ENCODE measurements around the gene COMMD10. TPM values are rescaled to one million over a fixed set of nuclear protein-coding genes. Genes with fewer than 3 reads are reported as not detected.

The COMMD10 gene
- total and polyA plus RNA-seq, 4 experiments from 2014 or later = 31.4 to 54.3 (median 35.2) TPM

- H3K9me3 Mint-ChIP-seq = peaks cover 4 to 30% (median 14%) of the 10 kb centered on the region in 8 donors
- no peak for DNase-seq
- no peak overlapping the region for H3K27ac Mint-ChIP-seq
- intact Hi-C loops (cut with micrococcal nuclease) = no loop called here
- Histone ChIP-seq H3K27ac (ENCODE audit: low read depth, low read length) (no peak overlapping the region), H3K4me3 (ENCODE audit: low read length in 2 of 2) (no peak overlapping the region), H3K27me3 (ENCODE audit: insufficient read depth, low read length) (no peaks in the 10 kb centered on the region), H3K4me1 (ENCODE audit: insufficient read depth, low read length) (no peaks in the 10 kb centered on the region), H3K36me3 (ENCODE audit: insufficient read depth, low read length) (no peaks in the 10 kb centered on the region), H3K9me3 (ENCODE audit: control insufficient read depth in 1 of 2, low read length in 2 of 2) (no peaks in the 10 kb centered on the region)
- POLR2A ChIA-PET (ENCODE audit: partially characterized antibody) = no interaction called here
- CTCF ChIA-PET (ENCODE audit: partially characterized antibody) = no interaction called here
- no peaks in the 10 kb centered on the region for H3K4me1 Mint-ChIP-seq
- H3K36me3 Mint-ChIP-seq = peaks cover 49 to 58% of the 10 kb centered on the region in 2 donors
- H3K4me3 Mint-ChIP-seq = no peak overlapping the region
- H3K27me3 Mint-ChIP-seq = no peaks in the 10 kb centered on the region
Measured at GRCh38 chr5:116265471-116265870, 180.6 kb downstream of the COMMD10 start.

GRCh38 chr5:116271446-116272025 lies 186.7 kb downstream of the COMMD10 start:
- ChIA-PET POLR2A (ENCODE audit: partially characterized antibody) (no interaction called here), CTCF (ENCODE audit: partially characterized antibody) (no interaction called here)
- no peak for DNase-seq
- Mint-ChIP-seq H3K4me3 (no peak overlapping the region), H3K27me3 (no peaks in the 10 kb centered on the region), H3K4me1 (no peaks in the 10 kb centered on the region), H3K9me3 (peaks cover 2 to 39% (median 27%) of the 10 kb centered on the region in 8 donors), H3K36me3 (peaks cover 39 to 52% of the 10 kb centered on the region in 2 donors), H3K27ac (peak overlapping the region in 1 of 7 donors; percentile 68)
- no peaks in the 10 kb centered on the region for H3K36me3 ChIP-seq (ENCODE audit: insufficient read depth, low read length)
- H3K9me3 ChIP-seq (ENCODE audit: control insufficient read depth in 1 of 2, low read length in 2 of 2) = no peaks in the 10 kb centered on the region
- no peaks in the 10 kb centered on the region for H3K4me1 ChIP-seq (ENCODE audit: insufficient read depth, low read length)
- H3K27me3 ChIP-seq (ENCODE audit: insufficient read depth, low read length) = no peaks in the 10 kb centered on the region
- H3K27ac ChIP-seq (ENCODE audit: low read depth, low read length) = no peak overlapping the region
- intact Hi-C loops (cut with micrococcal nuclease) = no loop called here
- H3K4me3 ChIP-seq (ENCODE audit: low read length in 2 of 2) = no peak overlapping the region

- no peak for DNase-seq
- no peaks in the 10 kb centered on the region for H3K4me1 ChIP-seq (ENCODE audit: insufficient read depth, low read length)
- CTCF ChIA-PET (ENCODE audit: partially characterized antibody) = no interaction called here
- no peak overlapping the region for H3K27ac ChIP-seq (ENCODE audit: low read depth, low read length)
- no peak overlapping the region for H3K4me3 ChIP-seq (ENCODE audit: low read length in 2 of 2)
- Mint-ChIP-seq H3K4me1 (no peaks in the 10 kb centered on the region), H3K9me3 (peaks cover 2 to 47% (median 29%) of the 10 kb centered on the region in 8 donors), H3K36me3 (peaks cover 39 to 47% of the 10 kb centered on the region in 2 donors), H3K27me3 (no peaks in the 10 kb centered on the region), H3K27ac (no peak overlapping the region), H3K4me3 (no peak overlapping the region)
- peaks cover 0 to 5% of the 10 kb centered on the region in 2 donors for H3K9me3 ChIP-seq (ENCODE audit: control insufficient read depth in 1 of 2, low read length in 2 of 2)
- intact Hi-C loops (cut with micrococcal nuclease) = no loop called here
- H3K36me3 ChIP-seq (ENCODE audit: insufficient read depth, low read length) = no peaks in the 10 kb centered on the region
- no peaks in the 10 kb centered on the region for H3K27me3 ChIP-seq (ENCODE audit: insufficient read depth, low read length)
- POLR2A ChIA-PET (ENCODE audit: partially characterized antibody) = no interaction called here
Measured at GRCh38 chr5:116272281-116272941, 187.6 kb downstream of the COMMD10 start.

- CTCF ChIA-PET (ENCODE audit: partially characterized antibody) = no interaction called here
- POLR2A ChIA-PET (ENCODE audit: partially characterized antibody) = no interaction called here
- Histone ChIP-seq H3K4me1 (ENCODE audit: insufficient read depth, low read length) (no peaks in the 10 kb centered on the region), H3K36me3 (ENCODE audit: insufficient read depth, low read length) (no peaks in the 10 kb centered on the region), H3K9me3 (ENCODE audit: control insufficient read depth in 1 of 2, low read length in 2 of 2) (peaks cover 0 to 5% of the 10 kb centered on the region in 2 donors), H3K4me3 (ENCODE audit: low read length in 2 of 2) (no peak overlapping the region), H3K27me3 (ENCODE audit: insufficient read depth, low read length) (no peaks in the 10 kb centered on the region), H3K27ac (ENCODE audit: low read depth, low read length) (no peak overlapping the region)
- DNase-seq = no peak
- Mint-ChIP-seq H3K27me3 (no peaks in the 10 kb centered on the region), H3K4me1 (no peaks in the 10 kb centered on the region), H3K36me3 (peaks cover 43 to 49% of the 10 kb centered on the region in 2 donors), H3K4me3 (no peak overlapping the region), H3K27ac (no peak overlapping the region), H3K9me3 (peaks cover 2 to 55% (median 33%) of the 10 kb centered on the region in 8 donors)
- intact Hi-C loops (cut with micrococcal nuclease) = no loop called here
Measured at GRCh38 chr5:116273448-116274242, 188.8 kb downstream of the COMMD10 start.

GRCh38 chr5:116274251-116274650 lies 189.4 kb downstream of the COMMD10 start:
- H3K9me3 Mint-ChIP-seq = peaks cover 2 to 54% (median 33%) of the 10 kb centered on the region in 8 donors

GRCh38 chr5:116275282-116275681 lies 190.5 kb downstream of the COMMD10 start:
- no peaks in the 10 kb centered on the region for H3K4me1 ChIP-seq (ENCODE audit: insufficient read depth, low read length)
- Mint-ChIP-seq H3K9me3 (peaks cover 2 to 48% (median 33%) of the 10 kb centered on the region in 8 donors), H3K27ac (no peak overlapping the region), H3K4me1 (peaks cover 7 to 10% (median 8%) of the 10 kb centered on the region in 4 donors), H3K36me3 (peaks cover 46 to 49% of the 10 kb centered on the region in 2 donors), H3K27me3 (no peaks in the 10 kb centered on the region), H3K4me3 (no peak overlapping the region)
- DNase-seq = no peak
- no peak overlapping the region for H3K4me3 ChIP-seq (ENCODE audit: low read length in 2 of 2)
- peaks cover 0 to 5% of the 10 kb centered on the region in 2 donors for H3K9me3 ChIP-seq (ENCODE audit: control insufficient read depth in 1 of 2, low read length in 2 of 2)
- intact Hi-C loops (cut with micrococcal nuclease) = no loop called here
- ChIA-PET POLR2A (ENCODE audit: partially characterized antibody) (no interaction called here), CTCF (ENCODE audit: partially characterized antibody) (no interaction called here)
- no peaks in the 10 kb centered on the region for H3K27me3 ChIP-seq (ENCODE audit: insufficient read depth, low read length)
- no peak overlapping the region for H3K27ac ChIP-seq (ENCODE audit: low read depth, low read length)
- H3K36me3 ChIP-seq (ENCODE audit: insufficient read depth, low read length) = no peaks in the 10 kb centered on the region

More at GRCh38 chr5:116274251-116274650, 189.4 kb downstream of the COMMD10 start:
- H3K27ac ChIP-seq (ENCODE audit: low read depth, low read length) = no peak overlapping the region
- DNase-seq = no peak
- intact Hi-C loops (cut with micrococcal nuclease) = no loop called here
- peaks cover 0 to 5% of the 10 kb centered on the region in 2 donors for H3K9me3 ChIP-seq (ENCODE audit: control insufficient read depth in 1 of 2, low read length in 2 of 2)
- H3K36me3 ChIP-seq (ENCODE audit: insufficient read depth, low read length) = no peaks in the 10 kb centered on the region
- H3K4me3 ChIP-seq (ENCODE audit: low read length in 2 of 2) = no peak overlapping the region
- no peak overlapping the region for H3K4me3 Mint-ChIP-seq
- H3K27ac Mint-ChIP-seq = no peak overlapping the region
- no peaks in the 10 kb centered on the region for H3K27me3 ChIP-seq (ENCODE audit: insufficient read depth, low read length)
- H3K4me1 Mint-ChIP-seq = peaks cover 0 to 3% (median 2%) of the 10 kb centered on the region in 4 donors
- POLR2A ChIA-PET (ENCODE audit: partially characterized antibody) = no interaction called here
- no peaks in the 10 kb centered on the region for H3K27me3 Mint-ChIP-seq
- peaks cover 45 to 53% of the 10 kb centered on the region in 2 donors for H3K36me3 Mint-ChIP-seq
- H3K4me1 ChIP-seq (ENCODE audit: insufficient read depth, low read length) = no peaks in the 10 kb centered on the region
- CTCF ChIA-PET (ENCODE audit: partially characterized antibody) = no interaction called here

- no peak overlapping the region for H3K4me3 ChIP-seq (ENCODE audit: low read length in 2 of 2)
- H3K4me1 Mint-ChIP-seq = peaks cover 16 to 27% (median 21%) of the 10 kb centered on the region in 4 donors
- no peaks in the 10 kb centered on the region for H3K36me3 ChIP-seq (ENCODE audit: insufficient read depth, low read length)
- no peak for DNase-seq
- H3K4me1 ChIP-seq (ENCODE audit: insufficient read depth, low read length) = peaks cover 8% of the 10 kb centered on the region
- no peak overlapping the region for H3K27ac Mint-ChIP-seq
- H3K27ac ChIP-seq (ENCODE audit: low read depth, low read length) = no peak overlapping the region
- CTCF ChIA-PET (ENCODE audit: partially characterized antibody) = no interaction called here
- H3K9me3 ChIP-seq (ENCODE audit: control insufficient read depth in 1 of 2, low read length in 2 of 2) = peaks cover 0 to 5% of the 10 kb centered on the region in 2 donors
- intact Hi-C loops (cut with micrococcal nuclease) = no loop called here
- H3K27me3 ChIP-seq (ENCODE audit: insufficient read depth, low read length) = no peaks in the 10 kb centered on the region
- H3K4me3 Mint-ChIP-seq = no peak overlapping the region
- H3K36me3 Mint-ChIP-seq = peaks cover 41 to 42% of the 10 kb centered on the region in 2 donors
- no peaks in the 10 kb centered on the region for H3K27me3 Mint-ChIP-seq
- POLR2A ChIA-PET (ENCODE audit: partially characterized antibody) = no interaction called here
- peaks cover 0 to 47% (median 27%) of the 10 kb centered on the region in 8 donors for H3K9me3 Mint-ChIP-seq
Measured at GRCh38 chr5:116276952-116277351, 192.1 kb downstream of the COMMD10 start.

Data from CD4-positive, alpha-beta memory T cell (primary cell).